Neural progenitor cell (in vitro differentiated cells): ENCODE measurements around the gene SH2D4B.

Experiments
- CTCF ChIP-seq: fragments of 200-600 bp; sonication (generic); IDR thresholded peaks from 2 replicates; pipeline ENCODE4 v1.5.1; 2017; ENCODE audit warnings: antibody characterized with exemption, mild to moderate bottlenecking
- EZH2 ChIP-seq: fragments of 200-600 bp; sonication (generic); IDR thresholded peaks from 2 replicates; pipeline ENCODE4 v1.6.1; 2017; ENCODE audit warnings: antibody characterized with exemption, mild to moderate bottlenecking, moderate library complexity

GRCh38 chr10:80537736-80538480 is at the start of gene SH2D4B:
- no peak for TF ChIP-seq CTCF
- no peak for TF ChIP-seq EZH2
